Panc1 (cell line): ENCODE data around the gene WSCD2. TPM values are rescaled to one million over a fixed set of nuclear protein-coding genes. Genes with fewer than 3 reads are reported as not detected.

Experiments
- ATAC-seq: fragments of 200-7000 bp; cut with Tn5 transposase; 2 replicates; pipeline ENCODE4 v1.9.1; 2020; ENCODE audit warnings: mild to moderate bottlenecking, moderate library complexity
- BruUV-seq: library from RNA; stranded (reverse); fragments of 400-500 nt; replicated peaks from 2 replicates; lab custom pipeline; 2021; lab: Mats Ljungman, UMichigan
- CTCF ChIA-PET: fragments of 300-600 bp; sonication (Branson Sonifier 250); formaldehyde crosslinking; loops from one replicate; lab custom pipeline; 2022; ENCODE audit warnings: antibody characterized with exemption; lab: Charles Lee
- POLR2A ChIA-PET: fragments of 300-600 bp; sonication (Branson Sonifier 250); formaldehyde crosslinking; loops from one replicate; lab custom pipeline; 2022; ENCODE audit warnings: antibody characterized with exemption; lab: Charles Lee
- DNase-seq: peaks from one replicate; pipeline ENCODE4 v3.0.0-alpha.2; 2010; ENCODE audit warnings: low read depth, low spot score
- H3K27ac ChIP-seq: 2 replicates; pipeline ENCODE4 v1.5.1; 2011; ENCODE audit warnings: mild to moderate bottlenecking, low read length, inconsistent platforms
- H3K27me3 ChIP-seq: fragments of 200-500 bp; sonication (Bioruptor generic); 2 replicates; pipeline ENCODE4 v1.6.0; 2014; ENCODE audit warnings: low read length, inconsistent platforms; ENCODE audit not compliant: control insufficient read depth, insufficient read depth
- H3K36me3 ChIP-seq: fragments of 200-500 bp; sonication (Bioruptor generic); 2 replicates; pipeline ENCODE4 v1.5.1; 2014; ENCODE audit warnings: inconsistent platforms, mild to moderate bottlenecking, low read length, moderate library complexity; ENCODE audit not compliant: control insufficient read depth, insufficient read depth
- H3K4me1 ChIP-seq: 2 replicates; pipeline ENCODE4 v1.5.1; 2011; ENCODE audit warnings: inconsistent platforms, mild to moderate bottlenecking, low read length, moderate library complexity; ENCODE audit not compliant: control insufficient read depth, insufficient read depth
- H3K4me3 ChIP-seq, 2 experiments: 2 replicates each; pipeline ENCODE4 v1.5.1; 2011 to 2012; ENCODE audit warnings: low read depth in 2 of 2, low read length in 2 of 2, mild to moderate bottlenecking in 2 of 2, inconsistent platforms in 1 of 2, moderate library complexity in 1 of 2
- H3K9me3 ChIP-seq: fragments of 200-500 bp; sonication (Bioruptor generic); 2 replicates; pipeline ENCODE4 v1.5.1; 2014; ENCODE audit warnings: low read depth, mild to moderate bottlenecking, inconsistent platforms, low read length, moderate library complexity; ENCODE audit not compliant: control insufficient read depth, insufficient read depth
- POLR2AphosphoS5 ChIP-seq: IDR thresholded peaks from 2 replicates; pipeline ENCODE4 v1.6.1; 2012; ENCODE audit warnings: mild to moderate bottlenecking, low read depth, low read length, moderate library complexity
- SIN3A ChIP-seq: IDR thresholded peaks from 2 replicates; pipeline ENCODE4 v1.6.1; 2012; ENCODE audit warnings: low read depth, mild to moderate bottlenecking, low read length, moderate library complexity, borderline replicate concordance; ENCODE audit not compliant: insufficient read depth
- TCF7L2 ChIP-seq: IDR thresholded peaks from 2 replicates; pipeline ENCODE4 v1.6.1; 2011; ENCODE audit warnings: mild to moderate bottlenecking, low read depth, low read length, inconsistent platforms
- in situ Hi-C: cut with HindIII; loops from 2 replicates; pipeline ENCODE4 v1.10.0; 2016; ENCODE audit warnings: low sequenced_read_pairs, low pct_unique_long_range_greater_than_20kb
- intact Hi-C: fragments of 100-400 bp; cut with micrococcal nuclease; formaldehyde crosslinking; loops from one replicate; pipeline ENCODE4 v1.10.0; 2022; ENCODE audit not compliant: unreplicated experiment
- total RNA-seq: library from RNA; stranded (reverse); gene quantifications from one replicate; pipeline ENCODE4 v1.2.1, GENCODE V29; 2021; ENCODE audit not compliant: unreplicated experiment
- TF ChIP-seq, protein P1 (sequence below), 2 experiments: IDR thresholded peaks; 2 replicates each; pipeline ENCODE4 v1.6.1; 2011 to 2012; ENCODE audit warnings: low read depth in 2 of 2, control low read depth in 1 of 2, low read length in 1 of 2, mild to moderate bottlenecking in 1 of 2, moderate library complexity in 1 of 2; ENCODE audit not compliant: insufficient read depth in 1 of 2
- TF ChIP-seq, protein P2 (sequence below): fragments of 450-650 bp; IDR thresholded peaks from 2 replicates; pipeline ENCODE4 v1.5.1; 2017; ENCODE audit warnings: mild to moderate bottlenecking

The WSCD2 gene
- total RNA-seq, 1 experiment from 2014 or later: 0.64 TPM

DNA sequence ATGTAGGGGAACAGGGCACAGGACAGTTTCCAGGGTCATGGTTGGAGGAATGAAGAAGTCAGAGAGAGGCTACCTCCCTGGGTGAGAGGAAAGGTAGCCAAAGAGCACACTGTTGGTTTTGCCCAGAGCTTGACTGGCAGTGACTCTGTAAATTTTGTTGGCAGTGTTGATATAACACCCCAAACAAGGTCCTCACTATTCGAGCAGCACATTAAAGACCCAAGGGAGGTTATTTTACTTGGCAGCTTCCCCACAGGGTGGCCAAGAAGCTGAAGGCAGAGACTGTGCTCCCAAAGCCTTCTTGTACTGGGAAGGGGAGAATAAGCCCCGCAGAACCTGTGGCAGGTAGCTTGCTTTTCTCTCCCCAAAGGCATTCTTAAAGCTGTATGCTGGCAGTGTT lies 40.6 kb downstream of the WSCD2 start:
- Histone ChIP-seq H3K4me3 (no peak overlapping the region), H3K27ac (no peak overlapping the region), H3K27me3 (peaks cover 14% of the 10 kb centered on the region), H3K4me1 (no peaks in the 10 kb centered on the region), H3K9me3 (no peaks in the 10 kb centered on the region), H3K36me3 (no peaks in the 10 kb centered on the region)
- no peak for ATAC-seq
- ChIA-PET POLR2A (no interaction called here), CTCF (no interaction called here)
- DNase-seq: no peak
- intact Hi-C loops (no loop called here), in situ Hi-C loops (no loop called here)
- TF ChIP-seq, protein P1, sequence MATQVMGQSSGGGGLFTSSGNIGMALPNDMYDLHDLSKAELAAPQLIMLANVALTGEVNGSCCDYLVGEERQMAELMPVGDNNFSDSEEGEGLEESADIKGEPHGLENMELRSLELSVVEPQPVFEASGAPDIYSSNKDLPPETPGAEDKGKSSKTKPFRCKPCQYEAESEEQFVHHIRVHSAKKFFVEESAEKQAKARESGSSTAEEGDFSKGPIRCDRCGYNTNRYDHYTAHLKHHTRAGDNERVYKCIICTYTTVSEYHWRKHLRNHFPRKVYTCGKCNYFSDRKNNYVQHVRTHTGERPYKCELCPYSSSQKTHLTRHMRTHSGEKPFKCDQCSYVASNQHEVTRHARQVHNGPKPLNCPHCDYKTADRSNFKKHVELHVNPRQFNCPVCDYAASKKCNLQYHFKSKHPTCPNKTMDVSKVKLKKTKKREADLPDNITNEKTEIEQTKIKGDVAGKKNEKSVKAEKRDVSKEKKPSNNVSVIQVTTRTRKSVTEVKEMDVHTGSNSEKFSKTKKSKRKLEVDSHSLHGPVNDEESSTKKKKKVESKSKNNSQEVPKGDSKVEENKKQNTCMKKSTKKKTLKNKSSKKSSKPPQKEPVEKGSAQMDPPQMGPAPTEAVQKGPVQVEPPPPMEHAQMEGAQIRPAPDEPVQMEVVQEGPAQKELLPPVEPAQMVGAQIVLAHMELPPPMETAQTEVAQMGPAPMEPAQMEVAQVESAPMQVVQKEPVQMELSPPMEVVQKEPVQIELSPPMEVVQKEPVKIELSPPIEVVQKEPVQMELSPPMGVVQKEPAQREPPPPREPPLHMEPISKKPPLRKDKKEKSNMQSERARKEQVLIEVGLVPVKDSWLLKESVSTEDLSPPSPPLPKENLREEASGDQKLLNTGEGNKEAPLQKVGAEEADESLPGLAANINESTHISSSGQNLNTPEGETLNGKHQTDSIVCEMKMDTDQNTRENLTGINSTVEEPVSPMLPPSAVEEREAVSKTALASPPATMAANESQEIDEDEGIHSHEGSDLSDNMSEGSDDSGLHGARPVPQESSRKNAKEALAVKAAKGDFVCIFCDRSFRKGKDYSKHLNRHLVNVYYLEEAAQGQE (IDR thresholded peaks at IDR 0.05; ENCODE audit: insufficient read depth in 1 of 2, low read depth in 2 of 2, low read length in 1 of 2): no peak
- no peak for TF ChIP-seq SIN3A
- no peak for TF ChIP-seq TCF7L2
- TF ChIP-seq POLR2AphosphoS5: no peak
- no TSS peak for BruUV-seq

DNA sequence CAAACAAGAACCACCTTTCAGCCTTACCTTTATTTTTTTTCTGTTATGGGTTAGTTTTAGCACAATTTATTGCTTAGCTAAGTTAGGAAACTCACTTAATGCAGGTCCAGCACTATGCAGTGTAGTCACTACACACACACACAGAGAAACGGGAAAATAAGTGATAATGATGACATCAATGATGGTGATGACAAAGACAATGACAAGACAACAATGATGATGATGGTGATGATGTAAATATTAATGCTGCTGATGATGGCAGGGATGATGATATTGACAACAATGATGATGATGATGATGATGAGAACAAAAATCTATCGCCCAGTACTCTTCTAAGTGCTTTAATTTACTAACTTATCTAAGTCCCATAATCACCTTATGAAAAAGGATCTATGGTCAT lies 41.1 kb downstream of the WSCD2 start:
- no peaks in the 10 kb centered on the region for H3K36me3 ChIP-seq
- no peaks in the 10 kb centered on the region for H3K4me1 ChIP-seq
- DNase-seq: no peak
- POLR2A ChIA-PET: no interaction called here
- H3K27ac ChIP-seq: no peak overlapping the region
- H3K27me3 ChIP-seq: peaks cover 14% of the 10 kb centered on the region
- ATAC-seq: no peak
- no peak overlapping the region for H3K4me3 ChIP-seq
- H3K9me3 ChIP-seq: no peaks in the 10 kb centered on the region
- CTCF ChIA-PET: no interaction called here
- BruUV-seq: no TSS peak
- TF ChIP-seq, protein P1 (IDR thresholded peaks at IDR 0.05; ENCODE audit: insufficient read depth in 1 of 2, low read depth in 2 of 2, low read length in 1 of 2): no peak
- intact Hi-C loops (no loop called here), in situ Hi-C loops (no loop called here)

DNA sequence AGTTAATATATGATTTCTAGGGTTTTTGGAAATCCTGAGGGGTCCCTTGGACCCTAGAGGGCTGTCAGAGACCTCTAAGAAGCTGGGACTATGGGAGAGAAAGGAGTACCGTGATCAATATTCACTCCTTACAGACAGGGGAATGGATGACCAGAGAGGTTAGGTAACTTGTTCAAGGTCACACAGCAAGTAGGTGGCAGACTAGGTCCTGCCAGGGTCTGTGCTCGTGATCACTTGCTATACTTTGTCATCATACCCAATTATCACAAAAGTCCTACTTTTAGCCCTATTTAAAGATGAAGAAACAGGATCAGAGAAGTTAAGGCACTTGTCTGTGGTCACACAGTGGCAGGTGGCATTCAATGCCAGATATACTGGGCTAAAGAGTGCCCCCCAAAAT lies 42.9 kb downstream of the WSCD2 start:
- POLR2A ChIA-PET: no interaction called here
- CTCF ChIA-PET: no interaction called here
- ATAC-seq (no peak), DNase-seq (no peak)
- H3K27ac ChIP-seq: no peak overlapping the region
- no peaks in the 10 kb centered on the region for H3K4me1 ChIP-seq
- TF ChIP-seq TCF7L2: no peak
- TF ChIP-seq SIN3A: no peak
- TF ChIP-seq, protein P2, sequence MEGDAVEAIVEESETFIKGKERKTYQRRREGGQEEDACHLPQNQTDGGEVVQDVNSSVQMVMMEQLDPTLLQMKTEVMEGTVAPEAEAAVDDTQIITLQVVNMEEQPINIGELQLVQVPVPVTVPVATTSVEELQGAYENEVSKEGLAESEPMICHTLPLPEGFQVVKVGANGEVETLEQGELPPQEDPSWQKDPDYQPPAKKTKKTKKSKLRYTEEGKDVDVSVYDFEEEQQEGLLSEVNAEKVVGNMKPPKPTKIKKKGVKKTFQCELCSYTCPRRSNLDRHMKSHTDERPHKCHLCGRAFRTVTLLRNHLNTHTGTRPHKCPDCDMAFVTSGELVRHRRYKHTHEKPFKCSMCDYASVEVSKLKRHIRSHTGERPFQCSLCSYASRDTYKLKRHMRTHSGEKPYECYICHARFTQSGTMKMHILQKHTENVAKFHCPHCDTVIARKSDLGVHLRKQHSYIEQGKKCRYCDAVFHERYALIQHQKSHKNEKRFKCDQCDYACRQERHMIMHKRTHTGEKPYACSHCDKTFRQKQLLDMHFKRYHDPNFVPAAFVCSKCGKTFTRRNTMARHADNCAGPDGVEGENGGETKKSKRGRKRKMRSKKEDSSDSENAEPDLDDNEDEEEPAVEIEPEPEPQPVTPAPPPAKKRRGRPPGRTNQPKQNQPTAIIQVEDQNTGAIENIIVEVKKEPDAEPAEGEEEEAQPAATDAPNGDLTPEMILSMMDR: no peak
- TF ChIP-seq, protein P1 (IDR thresholded peaks at IDR 0.05; ENCODE audit: insufficient read depth in 1 of 2, low read depth in 2 of 2, low read length in 1 of 2): no peak
- TF ChIP-seq POLR2AphosphoS5: no peak
- H3K9me3 ChIP-seq: no peaks in the 10 kb centered on the region
- intact Hi-C loops (no loop called here), in situ Hi-C loops (no loop called here)
- BruUV-seq: no TSS peak
- H3K36me3 ChIP-seq: no peaks in the 10 kb centered on the region
- peaks cover 14% of the 10 kb centered on the region for H3K27me3 ChIP-seq
- H3K4me3 ChIP-seq: no peak overlapping the region
